MM.1S (cell line): ENCODE results near the gene MGAT4C.
A peak's percentile ranks its signal among the peaks of the same experiment; 100 is the strongest.

Experiments
- DNase-seq: peaks from one replicate; pipeline ENCODE4 v3.0.0-alpha.2; 2015
- H2AFZ ChIP-seq: fragments of 300-600 bp; sonication (generic); 2 replicates; pipeline ENCODE4 v1.6.0; 2016; ENCODE audit warnings: antibody characterized with exemption, low read length
- H3F3A ChIP-seq: fragments of 300-600 bp; sonication (generic); 2 replicates; pipeline ENCODE4 v1.6.1; 2016; ENCODE audit warnings: mild to moderate bottlenecking, antibody characterized with exemption, low read length, moderate library complexity, mixed read lengths; ENCODE audit not compliant: insufficient read depth
- H3K27ac ChIP-seq: fragments of 300-600 bp; sonication (generic); 2 replicates; pipeline ENCODE4 v1.5.1; 2016; ENCODE audit warnings: mild to moderate bottlenecking, low read length
- H3K27me3 ChIP-seq: fragments of 300-600 bp; sonication (generic); replicated peaks from 2 replicates; pipeline ENCODE4 v1.6.0; 2016; ENCODE audit warnings: low read length; ENCODE audit not compliant: insufficient read depth
- H3K36me3 ChIP-seq: fragments of 300-600 bp; sonication (generic); replicated peaks from 2 replicates; pipeline ENCODE4 v1.6.1; 2016; ENCODE audit warnings: mild to moderate bottlenecking, low read length, mixed read lengths; ENCODE audit not compliant: insufficient read depth
- H3K4me1 ChIP-seq: fragments of 300-600 bp; sonication (generic); 2 replicates; pipeline ENCODE4 v1.6.1; 2016; ENCODE audit warnings: low read length, mixed read lengths
- H3K4me2 ChIP-seq: fragments of 300-600 bp; sonication (generic); 2 replicates; pipeline ENCODE4 v1.6.0; 2016; ENCODE audit warnings: low read depth, low read length
- H3K4me3 ChIP-seq: fragments of 300-600 bp; sonication (generic); 2 replicates; pipeline ENCODE4 v1.5.1; 2016; ENCODE audit warnings: low read length, mixed read lengths
- H3K79me2 ChIP-seq: fragments of 300-600 bp; sonication (generic); 2 replicates; pipeline ENCODE4 v1.6.1; 2016; ENCODE audit warnings: mixed run types, low read length, mixed read lengths
- H3K9ac ChIP-seq: fragments of 300-600 bp; sonication (generic); 2 replicates; pipeline ENCODE4 v1.6.1; 2016; ENCODE audit warnings: low read length, mixed read lengths
- H3K9me2 ChIP-seq: fragments of 300-600 bp; sonication (generic); replicated peaks from 2 replicates; pipeline ENCODE4 v1.6.1; 2016; ENCODE audit warnings: mild to moderate bottlenecking, low read length, mixed read lengths; ENCODE audit not compliant: insufficient read depth
- H3K9me3 ChIP-seq: fragments of 300-600 bp; sonication (generic); replicated peaks from 2 replicates; pipeline ENCODE4 v1.6.1; 2016; ENCODE audit warnings: mild to moderate bottlenecking, low read length, mixed read lengths; ENCODE audit not compliant: insufficient read depth
- H4K20me1 ChIP-seq: fragments of 300-600 bp; sonication (generic); 2 replicates; pipeline ENCODE4 v1.6.1; 2016; ENCODE audit warnings: mild to moderate bottlenecking, low read length, moderate library complexity, mixed read lengths; ENCODE audit not compliant: insufficient read depth
- EZH2 ChIP-seq: fragments of 300-600 bp; sonication (generic); optimal IDR thresholded peaks from 2 replicates; pipeline ENCODE3; 2017; ENCODE audit warnings: low read depth, mild to moderate bottlenecking, antibody characterized with exemption, low read length, mixed read lengths
- EZH2phosphoT487 ChIP-seq: fragments of 300-600 bp; sonication (generic); IDR thresholded peaks from 2 replicates; pipeline ENCODE4 v1.6.1; 2018; ENCODE audit warnings: antibody characterized with exemption, low read length
- TF ChIP-seq, protein P1 (sequence below): fragments of 300-600 bp; sonication (generic); IDR thresholded peaks from 2 replicates; pipeline ENCODE4 v1.5.1; 2016; ENCODE audit warnings: antibody characterized with exemption, low read length, mixed read lengths

The MGAT4C gene

DNA sequence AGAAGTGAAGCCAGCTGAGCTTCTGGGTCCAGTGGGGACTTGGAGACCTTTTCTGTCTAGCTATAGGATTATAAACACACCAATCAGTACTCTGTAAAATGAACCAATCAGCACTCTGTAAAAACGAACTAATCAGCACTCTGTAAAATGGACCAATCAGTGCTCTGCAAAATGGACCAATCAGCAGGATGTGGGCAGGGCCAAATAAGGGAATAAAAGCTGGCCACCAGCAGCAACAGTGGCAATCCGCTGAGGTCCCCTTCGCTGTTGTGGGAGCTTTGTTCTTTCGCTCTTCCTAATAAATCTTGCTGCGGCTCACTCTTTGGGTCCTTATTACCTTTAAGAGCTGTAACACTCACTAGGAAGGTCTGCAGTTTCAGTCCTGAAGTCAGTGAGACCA, 309.8 kb downstream of the MGAT4C start:
- no peak overlapping the region for H3K9ac ChIP-seq
- H4K20me1 ChIP-seq, result no peaks in the 10 kb centered on the region

DNA sequence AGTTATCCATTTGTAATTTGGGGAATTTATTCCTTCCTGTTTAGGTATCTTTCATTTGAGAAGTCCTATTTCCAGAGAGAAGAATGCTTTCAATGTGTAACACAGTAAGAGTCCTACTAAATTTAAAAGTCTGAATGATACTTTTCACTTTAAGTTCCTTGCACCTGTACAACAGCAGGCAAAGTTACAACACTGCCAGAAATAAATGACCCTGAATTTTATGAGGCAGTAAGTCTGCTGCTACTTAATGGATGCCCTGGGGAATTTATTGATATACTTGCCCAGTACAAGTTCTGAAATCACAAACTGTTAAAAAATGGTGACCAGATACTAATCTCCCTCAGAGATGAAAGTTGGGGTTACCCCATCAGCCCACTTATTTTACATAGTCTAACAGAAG, 329.0 kb downstream of the MGAT4C start:
- Histone ChIP-seq H3K36me3 (no peaks in the 10 kb centered on the region), H3K9ac (no peak overlapping the region), H2AFZ (no peak overlapping the region), H3K4me3 (no peak overlapping the region), H3F3A (no peaks in the 10 kb centered on the region), H3K27ac (no peak overlapping the region), H3K9me2 (no peaks in the 10 kb centered on the region), H3K4me2 (no peak overlapping the region), H3K79me2 (no peaks in the 10 kb centered on the region), H4K20me1 (no peaks in the 10 kb centered on the region), H3K4me1 (no peaks in the 10 kb centered on the region), H3K27me3 (no peaks in the 10 kb centered on the region), H3K9me3 (no peaks in the 10 kb centered on the region)
- no peak for DNase-seq
- TF ChIP-seq EZH2phosphoT487, result no peak
- TF ChIP-seq, protein P1, sequence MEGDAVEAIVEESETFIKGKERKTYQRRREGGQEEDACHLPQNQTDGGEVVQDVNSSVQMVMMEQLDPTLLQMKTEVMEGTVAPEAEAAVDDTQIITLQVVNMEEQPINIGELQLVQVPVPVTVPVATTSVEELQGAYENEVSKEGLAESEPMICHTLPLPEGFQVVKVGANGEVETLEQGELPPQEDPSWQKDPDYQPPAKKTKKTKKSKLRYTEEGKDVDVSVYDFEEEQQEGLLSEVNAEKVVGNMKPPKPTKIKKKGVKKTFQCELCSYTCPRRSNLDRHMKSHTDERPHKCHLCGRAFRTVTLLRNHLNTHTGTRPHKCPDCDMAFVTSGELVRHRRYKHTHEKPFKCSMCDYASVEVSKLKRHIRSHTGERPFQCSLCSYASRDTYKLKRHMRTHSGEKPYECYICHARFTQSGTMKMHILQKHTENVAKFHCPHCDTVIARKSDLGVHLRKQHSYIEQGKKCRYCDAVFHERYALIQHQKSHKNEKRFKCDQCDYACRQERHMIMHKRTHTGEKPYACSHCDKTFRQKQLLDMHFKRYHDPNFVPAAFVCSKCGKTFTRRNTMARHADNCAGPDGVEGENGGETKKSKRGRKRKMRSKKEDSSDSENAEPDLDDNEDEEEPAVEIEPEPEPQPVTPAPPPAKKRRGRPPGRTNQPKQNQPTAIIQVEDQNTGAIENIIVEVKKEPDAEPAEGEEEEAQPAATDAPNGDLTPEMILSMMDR, result no peak
- TF ChIP-seq EZH2, result no peak

More for the DNA sequence above, 309.8 kb downstream of the MGAT4C start:
- H3F3A ChIP-seq, result no peaks in the 10 kb centered on the region
- no peaks in the 10 kb centered on the region for H3K4me1 ChIP-seq
- no peak overlapping the region for H2AFZ ChIP-seq
- no peaks in the 10 kb centered on the region for H3K36me3 ChIP-seq
- no peak overlapping the region for H3K4me2 ChIP-seq
- H3K4me3 ChIP-seq, result no peak overlapping the region
- no peaks in the 10 kb centered on the region for H3K9me2 ChIP-seq
- TF ChIP-seq, protein P1, result no peak
- TF ChIP-seq EZH2 (no peak), EZH2phosphoT487 (no peak)
- H3K79me2 ChIP-seq, result no peaks in the 10 kb centered on the region
- H3K9me3 ChIP-seq, result no peaks in the 10 kb centered on the region
- no peak overlapping the region for H3K27ac ChIP-seq
- no peak for DNase-seq
- no peaks in the 10 kb centered on the region for H3K27me3 ChIP-seq

DNA sequence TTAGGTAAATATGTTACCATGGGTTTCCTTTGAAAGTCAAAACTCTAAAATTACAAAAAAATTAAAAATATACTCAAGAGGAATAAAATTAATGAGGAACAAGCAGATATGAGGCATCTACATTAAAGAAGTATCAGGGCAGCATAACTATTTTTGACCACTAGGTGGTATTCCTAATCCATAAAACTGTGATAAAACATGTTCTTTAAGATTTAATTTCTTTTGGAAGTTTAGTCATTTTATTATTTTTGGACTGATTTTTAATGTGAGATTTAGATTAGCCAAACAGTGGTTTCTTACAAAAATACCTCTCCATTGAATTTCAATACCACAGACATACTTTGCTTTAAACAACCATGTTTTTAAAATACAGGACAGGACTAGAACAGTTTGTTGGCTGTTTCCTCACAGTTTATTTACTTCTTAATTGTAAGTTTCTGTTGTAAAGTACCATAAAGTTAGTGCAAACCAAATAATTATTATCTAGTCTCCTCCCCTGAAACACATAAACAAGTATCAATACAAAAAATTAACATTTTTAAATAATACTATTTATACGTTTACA, 332.3 kb downstream of the MGAT4C start:
- Histone ChIP-seq H3F3A (no peaks in the 10 kb centered on the region), H3K9me2 (no peaks in the 10 kb centered on the region), H3K4me3 (no peak overlapping the region), H3K36me3 (no peaks in the 10 kb centered on the region), H3K79me2 (no peaks in the 10 kb centered on the region), H3K9me3 (no peaks in the 10 kb centered on the region), H3K27ac (no peak overlapping the region), H3K9ac (no peak overlapping the region), H3K4me2 (no peak overlapping the region), H3K4me1 (no peaks in the 10 kb centered on the region), H2AFZ (no peak overlapping the region), H3K27me3 (no peaks in the 10 kb centered on the region), H4K20me1 (no peaks in the 10 kb centered on the region)
- TF ChIP-seq EZH2 (no peak), EZH2phosphoT487 (no peak)
- TF ChIP-seq, protein P1, result peak; percentile 60
- DNase-seq, result no peak
